Measurements from ENCODE around the gene NLK. TPM values are rescaled to one million over a fixed set of nuclear protein-coding genes. Genes with fewer than 3 reads are reported as not detected.
"Not testable (repeated sequence)": the region's sequence is repeated elsewhere in the genome, so short reads cannot be mapped to it uniquely, and the experiment has no call there.

NLK gene
- total and polyA plus RNA-seq, 10 of the 15 experiments (the other 5 are each of a cell fraction or from before 2014, with no cell fraction given), result 5.0 to 22.9 (median 15.0) TPM

DNA sequence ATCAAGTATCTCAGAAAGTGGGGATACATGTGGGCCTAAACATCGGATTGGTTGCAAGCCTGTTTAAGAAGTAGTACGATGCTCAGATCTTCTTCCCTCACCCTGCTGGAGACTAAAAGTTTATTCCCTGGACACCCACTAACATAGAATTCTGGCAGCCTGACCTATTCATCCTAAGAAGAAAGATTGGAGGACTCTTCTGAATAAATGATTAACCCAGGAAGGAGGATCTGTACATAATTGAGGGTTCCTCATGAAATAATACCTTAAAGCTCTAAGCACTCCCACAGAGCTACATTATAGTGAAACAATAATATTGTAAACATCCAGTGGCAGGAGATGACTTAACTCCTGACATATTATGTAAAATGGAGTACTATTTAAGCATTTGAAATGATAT is 111.7 kb downstream of the NLK start:
- ATAC-seq, result no peak
- ChIA-PET SMC1A (ENCODE audit: uncharacterized antibody, unreplicated experiment) (no interaction called here), RAD21 (ENCODE audit: unreplicated experiment) (no interaction called here), POLR2A (no interaction called here), CTCF (no interaction called here)
- no peak overlapping the region for H3K27ac ChIP-seq (ENCODE audit: control insufficient read depth, insufficient read depth)
- no peak overlapping the region for H2AFZ ChIP-seq (ENCODE audit: control insufficient read depth, low read depth, low read length)
- H3K36me3 ChIP-seq (ENCODE audit: control insufficient read depth in 2 of 2, insufficient read depth in 2 of 2, low read length in 1 of 2), result no peaks in the 10 kb centered on the region
- H3K79me2 ChIP-seq (ENCODE audit: control insufficient read depth, insufficient read depth, low read length), result no peaks in the 10 kb centered on the region
- BruUV-seq (replicated peaks), result no TSS peak
- DNase-seq (ENCODE audit: low read depth, low spot score), result no peak
- H4K20me1 ChIP-seq (ENCODE audit: control insufficient read depth, insufficient read depth), result no peaks in the 10 kb centered on the region
- H3K4me1 ChIP-seq (ENCODE audit: control insufficient read depth, insufficient read depth, low read length), result no peaks in the 10 kb centered on the region
- no peaks in the 10 kb centered on the region for H3K9me3 ChIP-seq (replicated peaks; ENCODE audit: control insufficient read depth, insufficient read depth, low read length)
- no peaks in the 10 kb centered on the region for H3K27me3 ChIP-seq (replicated peaks in 1 of 2; ENCODE audit: control insufficient read depth in 2 of 2, insufficient read depth in 2 of 2, low read length in 1 of 2)
- no peak overlapping the region for H3K9ac ChIP-seq (ENCODE audit: control insufficient read depth, insufficient read depth, low read length)
- no peak for FAIRE-seq
- no peak overlapping the region for H3K4me3 ChIP-seq
- in situ Hi-C loops (cut with MboI), result no loop called here
- no peak overlapping the region for H3K4me2 ChIP-seq (ENCODE audit: control insufficient read depth, insufficient read depth)
- TF ChIP-seq, protein P1, sequence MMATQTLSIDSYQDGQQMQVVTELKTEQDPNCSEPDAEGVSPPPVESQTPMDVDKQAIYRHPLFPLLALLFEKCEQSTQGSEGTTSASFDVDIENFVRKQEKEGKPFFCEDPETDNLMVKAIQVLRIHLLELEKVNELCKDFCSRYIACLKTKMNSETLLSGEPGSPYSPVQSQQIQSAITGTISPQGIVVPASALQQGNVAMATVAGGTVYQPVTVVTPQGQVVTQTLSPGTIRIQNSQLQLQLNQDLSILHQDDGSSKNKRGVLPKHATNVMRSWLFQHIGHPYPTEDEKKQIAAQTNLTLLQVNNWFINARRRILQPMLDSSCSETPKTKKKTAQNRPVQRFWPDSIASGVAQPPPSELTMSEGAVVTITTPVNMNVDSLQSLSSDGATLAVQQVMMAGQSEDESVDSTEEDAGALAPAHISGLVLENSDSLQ (IDR thresholded peaks at IDR 0.05), result no peak
- no peak for TF ChIP-seq CHD2 (IDR thresholded peaks at IDR 0.05; ENCODE audit: borderline replicate concordance, low read depth, low read length)
- TF ChIP-seq EP300 (IDR thresholded peaks at IDR 0.05; ENCODE audit: borderline replicate concordance in 1 of 2, control insufficient read depth in 1 of 2, low read depth in 2 of 2, low read length in 2 of 2), result no peak
- no peak for TF ChIP-seq NR2C1 (IDR thresholded peaks at IDR 0.05)
- TF ChIP-seq, protein P2, sequence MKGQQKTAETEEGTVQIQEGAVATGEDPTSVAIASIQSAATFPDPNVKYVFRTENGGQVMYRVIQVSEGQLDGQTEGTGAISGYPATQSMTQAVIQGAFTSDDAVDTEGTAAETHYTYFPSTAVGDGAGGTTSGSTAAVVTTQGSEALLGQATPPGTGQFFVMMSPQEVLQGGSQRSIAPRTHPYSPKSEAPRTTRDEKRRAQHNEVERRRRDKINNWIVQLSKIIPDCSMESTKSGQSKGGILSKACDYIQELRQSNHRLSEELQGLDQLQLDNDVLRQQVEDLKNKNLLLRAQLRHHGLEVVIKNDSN (IDR thresholded peaks at IDR 0.05; ENCODE audit: borderline replicate concordance, extremely low read length, insufficient read depth, low read depth, low read length), result no peak
- no peak for TF ChIP-seq ESRRA (IDR thresholded peaks at IDR 0.05; ENCODE audit: low read length)
- no peak for TF ChIP-seq JUND (IDR thresholded peaks at IDR 0.05; ENCODE audit: low read depth, low read length)
- no peak for TF ChIP-seq SREBF1 (IDR thresholded peaks at IDR 0.05; ENCODE audit: low read length)
- TF ChIP-seq IRF4 (IDR thresholded peaks at IDR 0.05; ENCODE audit: low read depth, low read length), result no peak
- TF ChIP-seq CREM (IDR thresholded peaks at IDR 0.05; ENCODE audit: low read depth), result no peak
- intact Hi-C loops (cut with micrococcal nuclease; ENCODE audit: unreplicated experiment), result no loop called here
- WGBS (ENCODE audit: insufficient coverage, insufficient replicate concordance, low lambda C conversion rate, missing lambda C conversion rate), result 94% methylated on average over 2 of the region's 2 CpGs

DNA sequence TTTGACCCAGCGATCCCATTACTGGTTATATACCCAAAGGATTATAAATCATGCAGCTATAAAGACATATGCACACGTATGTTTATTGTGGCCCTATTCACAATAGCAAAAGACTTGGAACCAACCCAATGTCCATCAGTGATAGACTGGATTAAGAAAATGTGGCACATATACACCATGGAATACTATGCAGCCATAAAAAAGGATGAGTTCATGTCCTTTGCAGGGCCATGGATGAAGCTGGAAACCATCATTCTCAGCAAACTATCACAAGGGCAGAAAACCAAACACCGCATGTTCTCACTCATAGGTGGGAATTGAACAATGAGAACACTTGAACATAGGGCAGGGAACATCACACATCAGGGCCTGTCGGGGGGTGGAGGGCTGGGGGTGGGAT is 112.9 kb downstream of the NLK start:
- CTCF ChIA-PET; H3K4me2 ChIP-seq (ENCODE audit: control insufficient read depth, insufficient read depth); H3K36me3 ChIP-seq (ENCODE audit: control insufficient read depth in 2 of 2, insufficient read depth in 2 of 2, low read length in 1 of 2); H3K9me3 ChIP-seq (replicated peaks; ENCODE audit: control insufficient read depth, insufficient read depth, low read length); H2AFZ ChIP-seq (ENCODE audit: control insufficient read depth, low read depth, low read length); in situ Hi-C loops (cut with MboI); FAIRE-seq; H3K4me1 ChIP-seq (ENCODE audit: control insufficient read depth, insufficient read depth, low read length); RAD21 ChIA-PET (ENCODE audit: unreplicated experiment); H3K79me2 ChIP-seq (ENCODE audit: control insufficient read depth, insufficient read depth, low read length); H3K9ac ChIP-seq (ENCODE audit: control insufficient read depth, insufficient read depth, low read length); H3K27me3 ChIP-seq (replicated peaks in 1 of 2; ENCODE audit: control insufficient read depth in 2 of 2, insufficient read depth in 2 of 2, low read length in 1 of 2); H4K20me1 ChIP-seq (ENCODE audit: control insufficient read depth, insufficient read depth); H3K27ac ChIP-seq (ENCODE audit: control insufficient read depth, insufficient read depth); SMC1A ChIA-PET (ENCODE audit: uncharacterized antibody, unreplicated experiment); POLR2A ChIA-PET; intact Hi-C loops (cut with micrococcal nuclease; ENCODE audit: unreplicated experiment); H3K4me3 ChIP-seq; BruUV-seq (replicated peaks); DNase-seq (ENCODE audit: low read depth, low spot score); ATAC-seq: not testable (repeated sequence)
- WGBS (ENCODE audit: insufficient coverage, insufficient replicate concordance, low lambda C conversion rate, missing lambda C conversion rate), result 98% methylated on average over 4 of the region's 4 CpGs

Measured in GM12878 (cell line).